ENCODE results near the gene LRRFIP1.

GRCh38 chr2:237617587-237617982 is 9.8 kb upstream of the LRRFIP1 start:
- TF ChIP-seq POLR2A (IDR thresholded peaks at IDR 0.05) = no peak
- no peak for TF ChIP-seq CTCF (IDR thresholded peaks at IDR 0.05)
